H54 (cell line): ENCODE data around the gene HOXD4.

Experiments used
- DNase-seq: peaks from one replicate; pipeline ENCODE4 v3.0.0; 2011; ENCODE audit warnings: low spot score, mixed read lengths; ENCODE audit not compliant: insufficient read length
- FAIRE-seq: peaks from 3 replicates; lab custom pipeline; 2011; peaks lifted over from hg19 to GRCh38; lab: Jason Lieb, UNC
- POLR2A ChIP-seq: IDR thresholded peaks from 2 replicates; pipeline ENCODE4 v1.6.1; 2011; ENCODE audit warnings: low read depth, mild to moderate bottlenecking, low read length

HOXD4 gene

DNA sequence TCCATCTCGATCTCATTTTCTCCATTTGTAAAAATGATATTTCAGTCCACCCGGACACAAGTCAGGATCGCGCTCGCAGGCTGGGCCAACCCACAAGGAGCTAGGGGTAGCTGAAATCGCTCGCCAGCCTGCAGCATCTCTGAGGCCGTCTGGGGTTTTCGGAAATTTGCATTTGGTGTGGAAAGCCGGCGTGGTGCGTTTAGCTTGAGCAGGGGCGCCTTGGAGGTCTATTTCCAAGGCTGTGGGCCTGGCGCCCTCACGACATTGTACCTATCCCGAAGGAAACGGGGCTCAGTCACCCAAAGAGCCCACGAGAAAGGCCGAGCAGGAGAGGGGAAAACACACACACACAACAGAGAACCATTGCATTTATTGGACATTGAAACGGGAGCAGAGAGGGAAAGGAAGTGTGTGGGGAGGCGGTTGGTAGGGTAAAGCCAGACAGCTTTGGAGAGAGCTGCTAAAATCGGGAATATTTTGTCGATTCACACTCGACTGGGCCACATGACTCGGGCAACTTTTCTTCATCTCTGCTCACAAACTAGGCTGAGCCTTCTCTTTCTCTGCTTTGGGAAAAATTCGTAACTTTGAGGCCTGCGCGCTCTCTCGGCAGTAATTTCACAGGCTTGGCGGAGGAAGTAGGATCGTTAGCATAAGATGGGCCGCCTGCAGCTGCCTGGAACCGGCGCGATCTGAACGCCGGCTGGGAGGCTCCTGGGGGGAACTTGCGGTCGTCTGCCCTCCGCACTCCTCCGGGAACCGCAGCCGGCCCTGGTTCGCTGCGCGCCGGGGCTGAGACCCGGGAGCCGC lies 23.0 kb upstream of the HOXD4 start:
- no peak for TF ChIP-seq POLR2A
- no peak for DNase-seq
- no peak for FAIRE-seq

DNA sequence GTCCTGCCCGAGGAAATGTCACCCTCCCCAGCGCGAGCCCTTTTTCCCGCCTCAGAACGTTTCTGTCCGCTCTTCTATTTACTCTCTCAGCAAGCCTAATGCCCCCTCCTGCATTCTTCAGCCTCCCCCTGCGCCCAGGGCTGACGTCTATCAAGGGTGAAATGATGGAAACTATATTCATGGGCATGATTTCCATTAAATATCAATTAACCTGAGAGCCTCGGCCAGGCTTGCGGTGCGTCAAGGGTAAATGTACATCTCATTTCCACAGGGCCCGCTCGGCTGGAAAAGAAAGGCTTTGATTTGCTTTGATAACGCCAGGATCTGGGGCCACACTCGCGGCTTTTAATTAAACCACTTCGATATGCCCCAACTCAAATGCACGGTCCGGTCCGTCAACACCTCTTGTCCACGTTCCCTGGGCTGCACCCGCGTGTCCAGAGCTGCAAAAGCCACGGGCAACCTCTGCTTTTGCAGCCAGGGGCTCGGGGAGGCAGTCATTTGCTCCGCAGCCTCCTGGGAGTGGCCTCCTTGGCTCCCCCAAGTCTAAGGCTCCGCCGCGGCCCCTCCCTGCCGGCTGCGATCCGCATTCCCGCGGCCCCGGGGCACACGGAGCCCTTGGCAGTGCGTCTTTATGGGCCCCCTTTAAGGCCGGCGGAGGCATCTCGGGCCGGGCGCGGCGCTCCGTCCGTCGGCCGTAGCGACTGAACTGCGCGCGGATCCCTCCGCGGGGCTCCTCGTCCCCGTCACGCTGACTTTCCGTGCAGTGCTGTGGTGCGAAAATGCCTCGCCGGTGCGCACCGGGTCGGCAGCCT lies 22.2 kb upstream of the HOXD4 start, which contains the start of gene HOXD8:
TSS of gene HOXD8 (plus strand) at position 724 of the 815 bp plus-strand sequence. CDS start 662 bp downstream, outside the sequence.
- no peak for DNase-seq
- no peak for FAIRE-seq
- TF ChIP-seq POLR2A: 0 out of 2 replicates have a peak, but pooled peaks have one; percentile 29

DNA sequence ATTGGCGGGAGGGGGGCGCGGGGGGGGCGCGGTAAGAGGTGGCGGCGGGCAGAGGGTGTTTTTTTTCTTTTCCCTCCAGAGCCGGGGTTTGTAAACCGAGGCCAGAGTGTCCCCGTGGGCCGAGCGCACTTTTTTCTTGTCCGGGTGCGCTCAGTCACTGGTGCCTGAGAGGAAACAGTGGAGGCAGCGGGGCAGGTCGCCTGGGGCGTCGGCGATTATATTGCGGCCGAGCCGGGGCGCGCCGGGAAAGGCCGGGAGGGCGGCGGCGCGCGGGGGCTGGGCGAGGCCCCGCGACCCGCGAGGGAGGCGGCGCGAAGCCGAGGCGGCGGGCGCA lies 21.6 kb upstream of the HOXD4 start:
- no peak for DNase-seq
- no peak for FAIRE-seq
- TF ChIP-seq POLR2A: no peak

DNA sequence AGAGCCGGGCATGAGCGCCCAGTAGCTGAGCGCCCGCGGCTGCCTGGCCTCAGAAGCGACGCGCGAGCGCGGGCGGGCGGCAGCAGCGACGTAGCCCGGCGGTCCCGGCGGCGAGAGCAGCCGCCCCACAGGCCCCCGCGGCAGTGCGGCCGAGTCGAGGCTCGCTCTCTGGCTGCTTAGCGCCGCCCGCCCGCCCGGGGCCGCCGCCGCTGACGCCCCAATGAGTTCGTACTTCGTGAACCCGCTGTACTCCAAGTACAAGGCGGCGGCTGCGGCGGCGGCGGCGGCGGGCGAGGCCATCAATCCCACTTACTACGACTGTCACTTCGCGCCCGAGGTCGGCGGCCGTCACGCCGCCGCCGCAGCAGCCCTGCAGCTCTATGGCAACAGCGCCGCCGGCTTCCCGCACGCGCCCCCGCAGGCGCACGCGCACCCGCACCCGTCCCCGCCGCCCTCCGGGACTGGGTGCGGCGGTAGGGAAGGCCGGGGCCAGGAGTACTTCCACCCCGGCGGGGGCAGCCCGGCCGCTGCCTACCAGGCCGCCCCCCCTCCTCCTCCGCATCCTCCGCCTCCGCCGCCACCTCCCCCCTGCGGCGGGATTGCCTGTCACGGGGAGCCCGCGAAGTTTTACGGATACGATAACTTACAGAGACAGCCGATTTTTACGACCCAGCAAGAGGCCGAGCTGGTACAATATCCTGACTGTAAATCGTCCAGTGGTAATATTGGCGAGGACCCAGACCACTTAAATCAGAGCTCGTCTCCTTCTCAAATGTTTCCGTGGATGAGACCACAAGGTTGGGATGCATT lies 21.0 kb upstream of the HOXD4 start:
- no peak for FAIRE-seq
- peak; percentile 57 for DNase-seq
- peak; percentile 25; the same call in 1 of the 2 replicates for TF ChIP-seq POLR2A

DNA sequence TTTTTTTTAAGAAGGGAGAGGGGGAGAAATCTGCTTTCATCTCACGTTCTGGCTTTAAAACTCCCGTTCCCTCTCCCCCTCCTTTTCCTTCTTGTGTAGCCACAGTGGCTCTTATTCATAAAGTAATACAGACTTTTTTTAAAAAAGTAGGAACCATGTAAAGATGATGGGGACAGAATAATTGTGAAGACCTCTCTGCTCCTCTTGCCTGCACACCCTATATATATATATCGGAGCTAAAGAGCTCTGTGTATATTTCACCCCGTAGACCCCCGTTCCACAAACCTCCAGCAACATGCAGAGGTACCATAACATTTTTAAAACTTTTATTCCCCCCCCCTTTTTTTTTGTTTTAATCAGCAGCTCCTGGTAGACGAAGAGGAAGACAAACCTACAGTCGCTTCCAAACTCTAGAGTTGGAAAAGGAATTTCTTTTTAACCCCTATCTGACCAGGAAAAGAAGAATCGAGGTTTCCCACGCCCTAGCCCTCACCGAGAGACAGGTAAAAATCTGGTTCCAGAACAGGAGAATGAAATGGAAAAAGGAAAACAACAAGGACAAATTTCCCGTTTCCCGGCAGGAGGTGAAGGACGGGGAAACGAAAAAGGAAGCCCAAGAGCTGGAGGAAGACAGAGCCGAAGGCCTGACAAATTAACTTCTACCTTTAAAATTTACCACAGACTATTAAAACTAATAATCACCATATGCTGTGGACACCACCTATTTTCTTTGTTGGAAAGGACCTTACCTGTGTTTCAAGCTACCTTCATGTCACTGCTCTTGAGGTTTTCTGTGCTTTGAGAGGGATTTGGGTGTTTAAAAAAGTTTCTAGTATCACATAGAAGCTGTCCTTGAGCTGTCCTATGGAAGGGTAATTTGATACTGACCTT lies 20.1 kb upstream of the HOXD4 start:
- FAIRE-seq (no peak), DNase-seq (no peak)
- TF ChIP-seq POLR2A: no peak

DNA sequence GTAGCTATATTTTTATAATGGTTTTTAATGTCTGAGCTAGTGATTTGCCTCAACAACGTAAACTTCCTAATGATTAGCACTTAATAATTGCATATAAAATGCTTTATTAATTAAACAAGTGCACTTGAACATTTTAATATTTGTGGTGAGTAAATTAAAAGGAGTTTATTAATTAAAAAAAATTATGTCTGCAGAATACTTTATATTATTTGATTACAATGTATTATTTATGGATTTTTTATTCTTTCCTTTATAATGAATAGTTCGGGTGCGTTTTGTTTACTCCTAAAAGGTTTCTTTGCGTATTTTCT lies 19.5 kb upstream of the HOXD4 start:
- no peak for TF ChIP-seq POLR2A
- FAIRE-seq (no peak), DNase-seq (no peak)

DNA sequence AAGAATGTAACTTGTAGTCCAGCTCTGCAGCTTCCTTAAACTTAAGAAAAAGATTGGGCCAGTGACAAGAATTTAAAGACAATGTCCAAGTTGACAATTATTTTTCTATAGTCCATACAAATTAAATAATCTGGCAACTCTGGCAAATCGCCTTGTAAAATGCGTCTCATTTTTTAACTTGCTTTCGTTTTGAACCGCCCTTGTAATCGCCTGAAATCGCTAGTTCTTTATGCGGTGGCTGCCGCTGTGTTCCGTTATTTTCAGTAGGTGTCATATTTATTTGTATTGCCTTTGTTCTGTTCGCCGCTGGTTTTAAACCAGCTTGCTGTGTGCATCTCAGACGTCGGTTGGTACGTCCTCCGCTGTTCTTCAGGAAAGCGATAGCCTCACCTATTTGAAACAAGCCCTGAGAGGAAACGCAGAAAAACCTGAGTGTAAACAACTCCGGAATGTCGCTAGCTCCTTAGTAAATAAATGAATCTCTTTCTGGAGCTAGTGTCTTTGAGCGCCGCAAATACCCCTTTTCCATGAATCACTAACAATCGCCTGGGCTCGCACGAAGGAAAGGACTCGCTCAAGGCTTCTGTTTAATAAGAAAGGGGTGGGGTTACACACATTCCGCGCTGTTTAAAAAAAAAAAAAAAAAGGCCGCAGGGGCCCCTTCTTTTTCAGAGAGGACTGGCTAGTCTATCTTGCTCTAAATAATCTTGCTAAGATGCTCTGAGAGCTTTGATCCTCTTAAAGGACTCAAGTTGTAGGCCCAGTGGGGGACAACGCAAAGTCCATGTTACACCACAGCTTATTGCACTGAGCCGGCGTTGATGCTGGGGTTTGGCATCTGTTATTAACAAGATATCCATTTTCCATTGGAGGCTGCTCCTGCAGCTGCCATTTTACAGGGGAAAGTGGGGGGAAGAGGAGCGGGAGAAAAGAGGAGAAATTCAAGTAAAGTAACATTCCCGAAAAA lies 18.9 kb upstream of the HOXD4 start:
- TF ChIP-seq POLR2A: no peak
- DNase-seq (no peak), FAIRE-seq (peak; percentile 30)

DNA sequence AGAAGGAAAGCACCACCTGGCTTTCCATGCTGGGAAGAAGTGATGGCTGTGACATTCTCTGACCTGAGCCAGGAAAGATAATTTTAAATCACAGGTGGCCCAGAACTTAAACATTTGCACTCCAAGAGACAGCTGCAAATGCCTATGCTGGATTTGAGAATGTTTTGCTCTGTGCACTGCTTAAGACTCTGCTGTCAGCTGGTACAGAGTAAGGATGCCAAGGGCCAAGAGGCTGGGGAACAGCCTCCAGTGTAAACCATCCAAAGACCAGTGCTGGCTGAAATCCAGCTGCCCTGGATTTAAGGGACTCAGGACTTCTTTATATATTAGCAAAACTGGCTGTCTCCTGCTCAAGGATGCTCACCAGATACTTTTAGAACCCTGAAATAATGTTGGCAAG lies 18.0 kb upstream of the HOXD4 start:
- FAIRE-seq: no peak
- no peak for DNase-seq

DNA sequence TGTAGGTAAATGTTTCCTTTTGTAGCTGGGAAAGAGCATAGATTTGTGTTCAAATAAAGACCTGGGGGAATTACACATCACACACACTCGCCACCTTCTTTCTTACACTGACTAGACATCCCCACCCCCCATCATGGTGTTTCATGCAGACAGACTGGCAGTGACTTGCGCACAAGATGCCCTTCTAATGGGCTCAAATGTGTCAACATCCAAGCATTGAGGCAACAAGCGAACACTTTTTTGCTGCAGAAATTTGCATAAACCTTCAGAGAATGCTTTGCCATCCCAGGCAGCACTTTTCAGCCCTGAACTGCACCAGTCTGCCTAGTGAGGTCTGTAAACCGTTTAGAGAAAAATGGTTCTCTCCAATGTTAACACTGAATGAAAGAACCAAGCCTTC lies 17.3 kb upstream of the HOXD4 start:
- no peak for TF ChIP-seq POLR2A
- FAIRE-seq (no peak), DNase-seq (no peak)

More for the DNA sequence above, 18.0 kb upstream of the HOXD4 start:
- TF ChIP-seq POLR2A: no peak

DNA sequence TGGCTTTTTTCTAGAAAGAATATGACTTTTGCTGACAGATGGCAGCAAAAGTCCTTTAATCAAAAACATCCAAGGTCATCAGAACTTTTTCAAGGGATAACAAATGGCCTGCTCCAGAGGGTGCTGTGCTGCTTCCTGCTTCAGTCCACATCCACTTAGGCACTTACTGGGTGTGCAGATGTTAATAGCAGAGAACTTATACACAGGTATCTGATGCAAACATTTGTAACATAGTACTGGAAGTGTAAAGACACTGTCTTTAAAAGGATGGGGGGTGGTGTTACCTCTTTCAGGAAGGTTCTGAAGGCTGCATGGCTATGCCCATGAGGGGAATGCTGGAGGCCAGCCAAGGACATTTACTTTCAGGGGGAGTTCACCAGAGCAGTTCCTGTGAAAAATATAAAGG lies 16.3 kb upstream of the HOXD4 start:
- no peak for FAIRE-seq
- no peak for TF ChIP-seq POLR2A
- DNase-seq: no peak

DNA sequence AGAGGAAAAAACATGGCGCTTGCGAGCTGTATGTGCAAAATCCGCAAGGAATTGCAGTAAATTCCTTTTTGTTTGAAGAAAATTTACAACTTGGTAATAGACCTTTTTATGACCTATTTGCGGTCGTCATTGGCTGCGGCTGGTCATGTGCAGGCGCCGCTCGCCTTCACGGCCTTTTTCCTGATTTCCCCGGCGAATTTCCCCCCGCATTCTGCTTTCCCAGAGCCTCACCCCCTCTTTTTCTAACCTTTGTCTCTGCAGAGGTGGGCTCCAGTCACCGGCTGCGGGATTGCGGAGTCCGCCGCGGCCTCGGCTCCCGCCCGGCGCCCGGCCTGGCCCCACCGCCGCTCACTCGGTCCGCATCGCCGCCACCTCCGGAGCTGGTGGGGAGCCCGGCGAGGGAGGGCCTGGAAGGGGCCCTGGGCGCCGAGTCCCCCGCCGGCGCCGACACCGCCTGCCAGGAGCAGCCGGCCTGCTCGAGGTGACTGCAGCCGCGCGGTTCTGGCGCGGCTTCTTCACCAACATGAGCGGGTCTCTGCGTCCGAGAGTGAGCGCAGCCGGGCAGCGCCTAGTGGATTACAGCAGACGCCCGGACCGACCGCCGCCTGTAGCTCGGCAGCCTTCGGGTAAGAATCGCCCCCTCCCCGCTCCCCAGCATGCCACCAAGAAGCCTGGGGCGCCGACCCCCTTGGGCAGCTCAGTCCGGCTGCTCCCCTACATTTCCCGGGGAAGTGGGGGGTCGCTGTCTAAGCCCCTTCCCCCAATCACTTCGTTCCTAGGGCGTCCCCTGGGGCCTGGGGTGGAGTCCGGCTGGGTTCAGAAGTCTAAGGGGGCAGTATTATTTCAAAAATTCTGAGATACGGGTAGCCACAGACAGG lies 14.7 kb upstream of the HOXD4 start:
- DNase-seq (peak; percentile 62), FAIRE-seq (no peak)
- no peak; the same call in 1 of the 2 replicates for TF ChIP-seq POLR2A
